Esophagus muscularis mucosa (tissue), 4 donors: Measurements from ENCODE around the gene ANK2. TPM values are rescaled to one million over a fixed set of nuclear protein-coding genes. Genes with fewer than 3 reads are reported as not detected.

Experiments used
- DNase-seq: peaks from one replicate; pipeline ENCODE4 v3.0.0-alpha.2; 2017; ENCODE audit errors: extremely low spot score
- H3K27ac ChIP-seq, 4 donors: fragments of 200-600 bp; sonication (generic); replicated peaks in 1 of 4; 1 replicate in 3 of 4; 2 replicates in 1 of 4; pipeline ENCODE4 v1.5.1; 2016 to 2019; ENCODE audit warnings: mild to moderate bottlenecking in 1 of 4
- H3K27me3 ChIP-seq, 4 donors: fragments of 200-600 bp; sonication (generic); one replicate each; pipeline versions ENCODE4 v1.5.1 to v1.6.0; 2016 to 2019
- H3K36me3 ChIP-seq, 4 donors: fragments of 200-600 bp; sonication (generic); one replicate each; pipeline ENCODE4 v1.5.1; 2016 to 2019
- H3K4me1 ChIP-seq, 4 donors: fragments of 200-600 bp; sonication (generic); one replicate each; pipeline ENCODE4 v1.5.1; 2016 to 2019
- H3K4me3 ChIP-seq, 4 donors: fragments of 200-600 bp; sonication (generic); 1 replicate in 2 of 4; 2 replicates in 2 of 4; pipeline ENCODE4 v1.5.1; 2016 to 2019; ENCODE audit warnings: mild to moderate bottlenecking in 4 of 4, moderate library complexity in 1 of 4
- H3K9me3 ChIP-seq, 4 donors: fragments of 200-600 bp; sonication (generic); 1 replicate in 3 of 4; 2 replicates in 1 of 4; pipeline ENCODE4 v1.5.1; 2016 to 2019
- EP300 ChIP-seq: sonication (generic); formaldehyde crosslinking; IDR thresholded peaks from one replicate; pipeline ENCODE4 v1.6.1; 2017; ENCODE audit warnings: antibody characterized with exemption
- POLR2A ChIP-seq: fragments of 450-650 bp; IDR thresholded peaks from one replicate; pipeline ENCODE4 v1.6.1; 2017; ENCODE audit warnings: antibody characterized with exemption, moderate library complexity, mild to moderate bottlenecking, low read depth
- POLR2AphosphoS5 ChIP-seq, 2 donors: sonication (generic); formaldehyde crosslinking; IDR thresholded peaks; one replicate each; pipeline ENCODE4 v1.6.1; 2017; ENCODE audit warnings: antibody characterized with exemption in 2 of 2
- WGBS: methylation state at CpG from one replicate; pipeline ENCODE4 v1.1.5; 2018; 5-methylcytosine and 5-hydroxymethylcytosine counted together
- intact Hi-C: fragments of 100-400 bp; cut with DNase I; formaldehyde crosslinking; loops from one replicate; pipeline ENCODE4 v1.15.1; 2023
- total RNA-seq, 4 donors: library from RNA; depleted of rRNA; stranded (reverse); fragments of >200 nt; gene quantifications; one replicate each; pipeline versions ENCODE4 v1.1.0 to v1.2.1, GENCODE V29; 2016
- TF ChIP-seq, protein P1 (sequence below), 3 experiments: fragments of 200-600 bp in 2 of 3; fragments of 450-650 bp in 1 of 3; sonication (generic) in 2 of 3; IDR thresholded peaks; one replicate each; pipeline ENCODE4 v1.5.1; 2017 to 2019; ENCODE audit warnings: antibody characterized with exemption in 3 of 3, mild to moderate bottlenecking in 2 of 3, moderate library complexity in 1 of 3

ANK2 gene
- total RNA-seq, 4 donors from 2014 or later: 76.8 to 88.0 (median 82.8) TPM

DNA sequence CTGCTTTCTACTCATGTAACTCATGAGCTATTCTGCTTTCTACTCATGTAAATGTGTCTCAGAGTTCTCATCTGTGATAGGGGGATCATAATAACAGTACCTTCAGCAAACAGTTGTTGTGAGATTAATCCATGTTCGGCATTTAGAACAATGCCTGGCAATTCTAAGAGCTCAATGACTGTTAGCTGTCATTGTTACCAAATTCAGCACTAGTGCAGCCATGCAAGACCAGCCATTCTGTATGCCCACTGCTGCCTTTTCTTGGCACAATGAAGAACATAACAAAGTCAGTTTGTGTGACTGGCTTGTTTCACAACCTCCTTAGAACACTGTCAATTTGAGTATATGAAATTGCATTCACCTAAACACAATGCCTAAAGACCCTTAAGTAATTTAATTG, 163.2 kb downstream of the ANK2 start:
- Histone ChIP-seq H3K4me1 (no peaks in the 10 kb centered on the region), H3K27ac (no peak overlapping the region), H3K27me3 (no peaks in the 10 kb centered on the region), H3K36me3 (no peaks in the 10 kb centered on the region), H3K4me3 (no peak overlapping the region), H3K9me3 (no peaks in the 10 kb centered on the region)
- WGBS: 80% methylated on average over 1 of the region's 1 CpG
- TF ChIP-seq, protein P1, sequence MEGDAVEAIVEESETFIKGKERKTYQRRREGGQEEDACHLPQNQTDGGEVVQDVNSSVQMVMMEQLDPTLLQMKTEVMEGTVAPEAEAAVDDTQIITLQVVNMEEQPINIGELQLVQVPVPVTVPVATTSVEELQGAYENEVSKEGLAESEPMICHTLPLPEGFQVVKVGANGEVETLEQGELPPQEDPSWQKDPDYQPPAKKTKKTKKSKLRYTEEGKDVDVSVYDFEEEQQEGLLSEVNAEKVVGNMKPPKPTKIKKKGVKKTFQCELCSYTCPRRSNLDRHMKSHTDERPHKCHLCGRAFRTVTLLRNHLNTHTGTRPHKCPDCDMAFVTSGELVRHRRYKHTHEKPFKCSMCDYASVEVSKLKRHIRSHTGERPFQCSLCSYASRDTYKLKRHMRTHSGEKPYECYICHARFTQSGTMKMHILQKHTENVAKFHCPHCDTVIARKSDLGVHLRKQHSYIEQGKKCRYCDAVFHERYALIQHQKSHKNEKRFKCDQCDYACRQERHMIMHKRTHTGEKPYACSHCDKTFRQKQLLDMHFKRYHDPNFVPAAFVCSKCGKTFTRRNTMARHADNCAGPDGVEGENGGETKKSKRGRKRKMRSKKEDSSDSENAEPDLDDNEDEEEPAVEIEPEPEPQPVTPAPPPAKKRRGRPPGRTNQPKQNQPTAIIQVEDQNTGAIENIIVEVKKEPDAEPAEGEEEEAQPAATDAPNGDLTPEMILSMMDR (IDR thresholded peaks at IDR 0.05): no peak
- no peak for TF ChIP-seq POLR2A
- no peak for TF ChIP-seq POLR2AphosphoS5 (IDR thresholded peaks at IDR 0.05)
- TF ChIP-seq EP300: no peak
- intact Hi-C loops: no loop called here
- no peak for DNase-seq

DNA sequence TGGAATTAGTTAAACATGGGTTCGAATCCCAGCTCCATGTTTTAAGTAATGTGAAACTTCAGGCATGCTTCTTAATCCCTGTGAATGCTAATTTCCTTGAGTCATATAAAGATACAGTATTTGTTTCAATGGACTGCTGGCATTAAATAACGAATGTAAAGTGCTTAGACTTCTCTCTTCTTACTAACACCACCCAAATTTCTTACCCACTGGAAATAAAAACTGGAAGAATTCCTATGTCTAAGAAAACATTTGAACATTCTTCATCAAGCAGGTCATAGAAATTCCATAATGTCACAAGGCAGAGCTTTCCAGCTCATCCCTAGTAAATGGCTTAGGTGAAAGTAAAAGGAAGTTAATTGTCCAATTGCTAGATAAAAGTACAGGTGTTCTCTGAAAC, 172.5 kb downstream of the ANK2 start:
- no peak for TF ChIP-seq EP300
- TF ChIP-seq POLR2AphosphoS5 (IDR thresholded peaks at IDR 0.05): no peak
- TF ChIP-seq POLR2A: no peak
- TF ChIP-seq, protein P1 (IDR thresholded peaks at IDR 0.05): no peak
- Histone ChIP-seq H3K27me3 (no peaks in the 10 kb centered on the region), H3K4me3 (no peak overlapping the region), H3K9me3 (no peaks in the 10 kb centered on the region), H3K36me3 (no peaks in the 10 kb centered on the region), H3K4me1 (no peaks in the 10 kb centered on the region), H3K27ac (no peak overlapping the region)
- intact Hi-C loops: no loop called here
- 75% methylated on average over 2 of the region's 2 CpGs for WGBS
- no peak for DNase-seq

DNA sequence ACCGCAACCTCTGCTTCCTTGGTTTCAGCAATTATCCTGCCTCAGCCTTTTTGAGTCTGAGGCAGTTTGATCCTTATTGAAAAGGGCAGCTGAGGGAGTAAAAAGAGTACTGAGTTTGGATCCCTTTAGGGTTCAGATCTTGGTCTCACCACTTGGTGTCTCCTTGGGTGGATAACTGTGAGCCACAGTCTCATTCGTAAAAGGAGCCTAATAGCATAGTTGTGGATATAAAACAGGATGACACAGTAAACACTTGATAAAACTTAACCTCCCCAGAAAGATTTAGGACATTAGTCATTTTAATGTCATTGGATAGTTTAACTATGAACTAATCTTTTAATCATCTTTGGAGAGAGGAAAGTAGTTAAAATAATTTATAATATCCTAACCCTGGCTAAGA, 173.0 kb downstream of the ANK2 start:
- Histone ChIP-seq H3K4me1 (no peaks in the 10 kb centered on the region), H3K27me3 (no peaks in the 10 kb centered on the region), H3K27ac (no peak overlapping the region), H3K9me3 (no peaks in the 10 kb centered on the region), H3K4me3 (no peak overlapping the region), H3K36me3 (no peaks in the 10 kb centered on the region)
- TF ChIP-seq EP300: no peak
- TF ChIP-seq POLR2A: no peak
- no peak for TF ChIP-seq POLR2AphosphoS5 (IDR thresholded peaks at IDR 0.05)
- TF ChIP-seq, protein P1 (IDR thresholded peaks at IDR 0.05): no peak
- 83% methylated on average over 2 of the region's 2 CpGs for WGBS
- no peak for DNase-seq
- intact Hi-C loops: no loop called here

DNA sequence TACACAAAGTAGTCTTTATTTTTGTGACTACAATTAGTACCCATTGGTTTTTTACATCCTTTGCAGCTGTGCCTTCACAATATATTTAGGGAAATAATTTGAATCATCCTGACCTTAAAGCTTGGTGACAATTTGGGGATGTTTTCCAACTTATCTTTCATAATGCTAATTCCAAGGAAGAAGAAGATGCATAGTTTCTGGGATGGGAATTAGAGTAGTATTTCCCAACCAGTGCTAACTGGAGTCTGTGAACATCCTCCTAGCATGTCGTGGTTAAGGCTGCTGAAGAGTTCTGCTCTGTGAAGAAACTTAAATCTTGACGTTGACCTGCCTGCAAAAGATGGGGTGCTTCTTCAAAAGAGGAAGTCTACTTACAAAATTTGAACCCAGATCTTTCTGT, 173.5 kb downstream of the ANK2 start:
- no peaks in the 10 kb centered on the region for H3K27me3 ChIP-seq
- no peaks in the 10 kb centered on the region for H3K9me3 ChIP-seq
- intact Hi-C loops: no loop called here
- H3K36me3 ChIP-seq: no peaks in the 10 kb centered on the region
- H3K4me3 ChIP-seq: no peak overlapping the region
- no peaks in the 10 kb centered on the region for H3K4me1 ChIP-seq
- H3K27ac ChIP-seq: no peak overlapping the region
- DNase-seq: no peak
- 80% methylated on average over 2 of the region's 2 CpGs for WGBS
- TF ChIP-seq, protein P1 (IDR thresholded peaks at IDR 0.05): no peak
- TF ChIP-seq EP300 (no peak), POLR2AphosphoS5 (IDR thresholded peaks at IDR 0.05) (no peak), POLR2A (no peak)

DNA sequence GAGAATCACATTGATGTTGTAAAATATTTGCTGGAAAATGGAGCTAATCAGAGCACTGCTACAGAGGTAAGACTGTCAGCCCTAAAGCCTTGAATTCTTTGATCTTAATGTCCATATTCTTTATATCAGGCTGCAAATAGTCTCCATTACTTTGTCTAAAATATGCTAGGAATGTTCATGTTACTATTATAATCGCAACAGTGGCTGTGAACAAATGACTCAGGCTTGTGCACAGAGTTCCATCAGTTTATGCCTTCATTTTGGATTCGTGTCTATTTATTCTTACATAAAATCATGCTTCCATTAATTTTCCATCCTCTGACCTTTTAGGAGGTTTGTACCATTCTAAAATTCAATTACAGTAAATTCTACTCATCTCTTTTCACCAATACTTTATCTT, 182.7 kb downstream of the ANK2 start:
- no peak for DNase-seq
- Histone ChIP-seq H3K4me1 (no peaks in the 10 kb centered on the region), H3K27me3 (no peaks in the 10 kb centered on the region), H3K4me3 (no peak overlapping the region), H3K9me3 (no peaks in the 10 kb centered on the region), H3K36me3 (peaks cover 0 to 2% (median 0%) of the 10 kb centered on the region in 4 donors), H3K27ac (no peak overlapping the region)
- TF ChIP-seq EP300: no peak
- TF ChIP-seq, protein P1 (IDR thresholded peaks at IDR 0.05): no peak
- TF ChIP-seq POLR2A: no peak
- no peak for TF ChIP-seq POLR2AphosphoS5 (IDR thresholded peaks at IDR 0.05)
- WGBS: 43% methylated on average over 2 of the region's 2 CpGs
- intact Hi-C loops: no loop called here
